Fibroblast of lung (primary cell): ENCODE results near the gene PTPRA. TPM values are rescaled to one million over a fixed set of nuclear protein-coding genes. Genes with fewer than 3 reads are reported as not detected.

Source experiments
- DNase-seq, 2 donors: peaks; one replicate each; pipeline versions ENCODE4 v3.0.0 to v3.0.0-alpha.2; 2010; ENCODE audit warnings: low read depth in 2 of 2
- H2AFZ ChIP-seq: 2 replicates; pipeline ENCODE4 v1.5.1; 2012; ENCODE audit warnings: low read length, control low read depth, inconsistent platforms
- H3K27ac ChIP-seq: 2 replicates; pipeline ENCODE4 v1.5.1; 2011; ENCODE audit warnings: low read length, control low read depth; ENCODE audit not compliant: insufficient read depth
- H3K27me3 ChIP-seq: 2 replicates; pipeline ENCODE4 v1.5.1; 2011; ENCODE audit warnings: mild to moderate bottlenecking, low read length; ENCODE audit not compliant: control insufficient read depth, insufficient read depth
- H3K36me3 ChIP-seq: 2 replicates; pipeline ENCODE4 v1.5.1; 2011; ENCODE audit warnings: low read length; ENCODE audit not compliant: control insufficient read depth, insufficient read depth
- H3K4me1 ChIP-seq: 2 replicates; pipeline ENCODE4 v1.5.1; 2011; ENCODE audit warnings: low read length; ENCODE audit not compliant: control insufficient read depth, insufficient read depth; ENCODE audit errors: extremely low read depth
- H3K4me2 ChIP-seq: 2 replicates; pipeline ENCODE4 v1.5.1; 2011; ENCODE audit warnings: low read length, control low read depth; ENCODE audit not compliant: insufficient read depth; ENCODE audit errors: extremely low read depth
- H3K4me3 ChIP-seq, 4 experiments: fragments of 200-600 bp in 1 of 4; sonication (generic) in 1 of 4; replicated peaks in 1 of 4; 2 replicates each; pipeline ENCODE4 v1.5.1; 2011 to 2016; ENCODE audit warnings: low read length in 4 of 4, low read depth in 3 of 4, mild to moderate bottlenecking in 3 of 4, control low read depth in 2 of 4, inconsistent platforms in 1 of 4, mixed read lengths in 1 of 4; ENCODE audit not compliant: insufficient read depth in 1 of 4; ENCODE audit errors: control extremely low read depth in 1 of 4
- H3K79me2 ChIP-seq: 2 replicates; pipeline ENCODE4 v1.5.1; 2012; ENCODE audit warnings: mild to moderate bottlenecking, low read length, inconsistent platforms; ENCODE audit not compliant: control insufficient read depth, insufficient read depth
- H3K9ac ChIP-seq: 2 replicates; pipeline ENCODE4 v1.5.1; 2011; ENCODE audit warnings: mild to moderate bottlenecking, low read length, control low read depth; ENCODE audit not compliant: insufficient read depth
- H3K9me3 ChIP-seq: 2 replicates; pipeline ENCODE4 v1.5.1; 2012; ENCODE audit warnings: low read depth, low read length; ENCODE audit not compliant: control insufficient read depth, insufficient read depth
- H4K20me1 ChIP-seq: 2 replicates; pipeline ENCODE4 v1.5.1; 2011; ENCODE audit warnings: low read length; ENCODE audit not compliant: control insufficient read depth, insufficient read depth; ENCODE audit errors: extremely low read depth
- EZH2 ChIP-seq: IDR thresholded peaks from 2 replicates; pipeline ENCODE4 v1.5.1; 2012; ENCODE audit warnings: low read length, control low read depth, mild to moderate bottlenecking; ENCODE audit errors: missing control alignments
- polyA plus RNA-seq, 2 donors: library from polyadenylated mRNA; depleted of rRNA in 1 of 2; stranded (reverse) in 1 of 2; unstranded in 1 of 2; fragments of >200 nt; gene quantifications; 2 replicates each; pipeline ENCODE4 v1.2.1, GENCODE V29; 2011 to 2012; ENCODE audit warnings: missing spikeins in 1 of 2
- total RNA-seq: library from RNA; depleted of rRNA; stranded (reverse); fragments of >200 nt; gene quantifications from 2 replicates; pipeline ENCODE4 v1.2.1, GENCODE V29; 2014
- TF ChIP-seq, protein P1 (sequence below), 2 donors: IDR thresholded peaks in 1 of 2; conservative IDR thresholded peaks in 1 of 2; 1 replicate in 1 of 2; 2 replicates in 1 of 2; pipeline ENCODE4 v1.5.1; 2011 to 2012; ENCODE audit warnings: low read length in 2 of 2, control low read depth in 1 of 2, inconsistent platforms in 1 of 2, low read depth in 1 of 2, mild to moderate bottlenecking in 1 of 2

PTPRA gene
- total and polyA plus RNA-seq, 2 donors (not counting 1 experiment from before 2014, with no cell fraction given) = 27.9 to 127 TPM

DNA sequence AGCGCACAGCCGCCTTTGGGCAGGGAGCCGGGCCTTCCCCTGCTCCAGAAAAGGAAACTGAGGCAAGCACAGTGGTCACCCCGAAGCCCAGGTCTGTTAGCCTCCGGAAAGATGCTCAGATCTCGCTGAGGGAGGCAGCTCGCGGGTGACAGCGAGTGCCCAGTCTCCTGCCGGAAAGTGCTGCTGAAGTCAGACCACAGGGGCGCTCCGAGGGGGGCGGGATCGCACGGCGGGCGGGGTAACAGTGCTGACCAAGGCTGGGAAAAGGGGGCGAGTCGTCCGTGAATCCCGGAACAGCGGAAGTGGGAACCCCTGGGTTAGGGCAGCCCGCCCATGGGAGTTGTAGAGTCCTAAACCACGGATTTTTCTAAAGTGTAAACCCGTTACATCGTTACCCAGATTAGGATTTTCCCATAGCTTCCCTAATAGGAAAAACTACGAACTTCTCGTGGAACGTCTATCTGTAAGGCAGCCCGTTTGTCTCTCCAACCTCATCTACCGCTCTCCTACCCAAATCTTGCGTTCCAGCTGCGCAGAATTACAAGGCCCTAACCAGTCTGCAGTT lies 32.2 kb upstream of the PTPRA start:
- TF ChIP-seq EZH2 = no peak
- TF ChIP-seq, protein P1, sequence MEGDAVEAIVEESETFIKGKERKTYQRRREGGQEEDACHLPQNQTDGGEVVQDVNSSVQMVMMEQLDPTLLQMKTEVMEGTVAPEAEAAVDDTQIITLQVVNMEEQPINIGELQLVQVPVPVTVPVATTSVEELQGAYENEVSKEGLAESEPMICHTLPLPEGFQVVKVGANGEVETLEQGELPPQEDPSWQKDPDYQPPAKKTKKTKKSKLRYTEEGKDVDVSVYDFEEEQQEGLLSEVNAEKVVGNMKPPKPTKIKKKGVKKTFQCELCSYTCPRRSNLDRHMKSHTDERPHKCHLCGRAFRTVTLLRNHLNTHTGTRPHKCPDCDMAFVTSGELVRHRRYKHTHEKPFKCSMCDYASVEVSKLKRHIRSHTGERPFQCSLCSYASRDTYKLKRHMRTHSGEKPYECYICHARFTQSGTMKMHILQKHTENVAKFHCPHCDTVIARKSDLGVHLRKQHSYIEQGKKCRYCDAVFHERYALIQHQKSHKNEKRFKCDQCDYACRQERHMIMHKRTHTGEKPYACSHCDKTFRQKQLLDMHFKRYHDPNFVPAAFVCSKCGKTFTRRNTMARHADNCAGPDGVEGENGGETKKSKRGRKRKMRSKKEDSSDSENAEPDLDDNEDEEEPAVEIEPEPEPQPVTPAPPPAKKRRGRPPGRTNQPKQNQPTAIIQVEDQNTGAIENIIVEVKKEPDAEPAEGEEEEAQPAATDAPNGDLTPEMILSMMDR (conservative IDR thresholded peaks at IDR 0.05 in 1 of 2, IDR thresholded peaks at IDR 0.05 in 1 of 2; ENCODE audit: low read depth in 1 of 2, low read length in 2 of 2) = no peak
- DNase-seq = peak; percentile 72 to 76
- Histone ChIP-seq H3K9ac (peak overlapping the region; percentile 82), H4K20me1 (no peaks in the 10 kb centered on the region), H2AFZ (peak overlapping the region; percentile 78), H3K9me3 (no peaks in the 10 kb centered on the region), H3K4me2 (peak overlapping the region; percentile 86), H3K4me1 (no peaks in the 10 kb centered on the region), H3K27ac (peak overlapping the region; percentile 96), H3K4me3 (peak overlapping the region; percentile 63 to 92 (median 78)), H3K27me3 (no peaks in the 10 kb centered on the region), H3K36me3 (peaks cover 7% of the 10 kb centered on the region), H3K79me2 (peaks cover 11% of the 10 kb centered on the region)

- no peak overlapping the region for H3K4me2 ChIP-seq
- no peak overlapping the region for H3K4me3 ChIP-seq
- peaks cover 4% of the 10 kb centered on the region for H3K36me3 ChIP-seq
- no peak for DNase-seq
- no peak overlapping the region for H2AFZ ChIP-seq
- H3K27me3 ChIP-seq = no peaks in the 10 kb centered on the region
- TF ChIP-seq, protein P1 (conservative IDR thresholded peaks at IDR 0.05 in 1 of 2, IDR thresholded peaks at IDR 0.05 in 1 of 2; ENCODE audit: low read depth in 1 of 2, low read length in 2 of 2) = no peak
- no peak for TF ChIP-seq EZH2
- no peak overlapping the region for H3K9ac ChIP-seq
- H3K4me1 ChIP-seq = no peaks in the 10 kb centered on the region
- H3K9me3 ChIP-seq = no peaks in the 10 kb centered on the region
- H3K79me2 ChIP-seq = peaks cover 11% of the 10 kb centered on the region
- H3K27ac ChIP-seq = no peak overlapping the region
- H4K20me1 ChIP-seq = no peaks in the 10 kb centered on the region
Measured at GRCh38 chr20:2845607-2846006, 27.7 kb upstream of the PTPRA start.

- H3K9me3 ChIP-seq = no peaks in the 10 kb centered on the region
- no peaks in the 10 kb centered on the region for H4K20me1 ChIP-seq
- no peaks in the 10 kb centered on the region for H3K27me3 ChIP-seq
- no peak overlapping the region for H3K4me2 ChIP-seq
- peaks cover 4% of the 10 kb centered on the region for H3K36me3 ChIP-seq
- no peaks in the 10 kb centered on the region for H3K4me1 ChIP-seq
- peaks cover 9% of the 10 kb centered on the region for H3K79me2 ChIP-seq
- H3K4me3 ChIP-seq = no peak overlapping the region
- no peak overlapping the region for H2AFZ ChIP-seq
- H3K9ac ChIP-seq = no peak overlapping the region
- TF ChIP-seq, protein P1 (conservative IDR thresholded peaks at IDR 0.05 in 1 of 2, IDR thresholded peaks at IDR 0.05 in 1 of 2; ENCODE audit: low read depth in 1 of 2, low read length in 2 of 2) = no peak
- no peak for TF ChIP-seq EZH2
- DNase-seq = no peak
- no peak overlapping the region for H3K27ac ChIP-seq
Measured at GRCh38 chr20:2846698-2847097, 26.6 kb upstream of the PTPRA start.
